CD8-positive, alpha-beta memory T cell (primary cell): Measurements from ENCODE around the gene FARS2. TPM values are rescaled to one million over a fixed set of nuclear protein-coding genes. Genes with fewer than 3 reads are reported as not detected.

Experiments used
- CTCF ChIA-PET: fragments of 350-600 bp; sonication (Branson Sonifier 250); formaldehyde crosslinking; loops from one replicate; lab custom pipeline; 2021; ENCODE audit warnings: antibody characterized with exemption; lab: Charles Lee
- POLR2A ChIA-PET: fragments of 350-600 bp; sonication (Branson Sonifier 250); formaldehyde crosslinking; loops from one replicate; lab custom pipeline; 2021; ENCODE audit warnings: antibody characterized with exemption; lab: Charles Lee
- DNase-seq, 5 donors: peaks; one replicate each; pipeline versions ENCODE4 v3.0.0 to v3.0.0-alpha.2; 2020 to 2022; ENCODE audit warnings: mixed read lengths in 1 of 5
- H3K27ac ChIP-seq: one replicate; pipeline ENCODE4 v1.7.0; 2013; ENCODE audit warnings: low read depth, mild to moderate bottlenecking, low read length, moderate library complexity
- H3K27me3 ChIP-seq: 2 replicates; pipeline ENCODE4 v1.7.0; 2013; ENCODE audit warnings: low read length, mild to moderate bottlenecking; ENCODE audit not compliant: insufficient read depth, poor library complexity, severe bottlenecking
- H3K36me3 ChIP-seq: 2 replicates; pipeline ENCODE4 v1.7.0; 2013; ENCODE audit warnings: mild to moderate bottlenecking, low read length, moderate library complexity; ENCODE audit not compliant: insufficient read depth
- H3K4me1 ChIP-seq: 2 replicates; pipeline ENCODE4 v1.7.0; 2013; ENCODE audit warnings: mild to moderate bottlenecking, low read length, moderate library complexity; ENCODE audit not compliant: insufficient read depth
- H3K4me3 ChIP-seq: 2 replicates; pipeline ENCODE4 v1.7.0; 2013; ENCODE audit warnings: mild to moderate bottlenecking, low read length
- H3K9me3 ChIP-seq: 2 replicates; pipeline ENCODE4 v1.7.0; 2013; ENCODE audit warnings: mild to moderate bottlenecking, low read length
- H3K27ac Mint-ChIP-seq, 8 donors: one replicate each; pipeline ENCODE4 v1.8.0; 2020 to 2021; ENCODE audit warnings: mixed read lengths in 8 of 8, mild to moderate bottlenecking in 6 of 8, inconsistent platforms in 3 of 8, moderate library complexity in 3 of 8
- H3K27me3 Mint-ChIP-seq, 2 donors: one replicate each; pipeline ENCODE4 v1.8.0; 2020 to 2021; ENCODE audit warnings: mixed read lengths in 2 of 2, mild to moderate bottlenecking in 1 of 2, moderate library complexity in 1 of 2
- H3K36me3 Mint-ChIP-seq, 3 donors: one replicate each; pipeline ENCODE4 v1.8.0; 2020 to 2021; ENCODE audit warnings: mixed read lengths in 3 of 3, inconsistent platforms in 1 of 3, mild to moderate bottlenecking in 1 of 3
- H3K4me1 Mint-ChIP-seq, 3 donors: one replicate each; pipeline ENCODE4 v1.8.0; 2020 to 2021; ENCODE audit warnings: mixed read lengths in 3 of 3, inconsistent platforms in 1 of 3, mild to moderate bottlenecking in 1 of 3
- H3K4me3 Mint-ChIP-seq, 7 donors: one replicate each; pipeline ENCODE4 v1.8.0; 2020 to 2021; ENCODE audit warnings: mixed read lengths in 7 of 7, mild to moderate bottlenecking in 6 of 7, moderate library complexity in 4 of 7, inconsistent platforms in 2 of 7
- H3K9me3 Mint-ChIP-seq, 5 donors: one replicate each; pipeline ENCODE4 v1.8.0; 2020 to 2022; ENCODE audit warnings: mixed read lengths in 5 of 5, mild to moderate bottlenecking in 3 of 5, moderate library complexity in 2 of 5, inconsistent platforms in 1 of 5
- polyA plus RNA-seq: library from polyadenylated mRNA; unstranded; fragments of 300-500 nt; fragmentation: Illumina TruSeq; gene quantifications from one replicate; pipeline ENCODE4 v1.2.3, GENCODE V29; 2021
- total RNA-seq, 2 experiments: library from RNA; stranded (reverse); gene quantifications; one replicate each; pipeline ENCODE4 v1.2.3, GENCODE V29; 2021

Gene FARS2
- total and polyA plus RNA-seq, 3 experiments from 2014 or later = 24.5 to 26.0 (median 24.9) TPM

GRCh38 chr6:5238336-5238735 lies 23.0 kb upstream of the FARS2 start:
- no peak overlapping the region for H3K27ac Mint-ChIP-seq
- no peak overlapping the region for H3K27ac ChIP-seq
- DNase-seq = no peak
- ChIA-PET CTCF (no interaction called here), POLR2A (no interaction called here)
- H3K4me1 ChIP-seq = no peaks in the 10 kb centered on the region
- H3K36me3 ChIP-seq = no peaks in the 10 kb centered on the region
- peaks cover 0 to 35% (median 2%) of the 10 kb centered on the region in 3 donors for H3K36me3 Mint-ChIP-seq
- no peak overlapping the region for H3K4me3 ChIP-seq
- H3K9me3 Mint-ChIP-seq = no peaks in the 10 kb centered on the region
- H3K9me3 ChIP-seq = no peaks in the 10 kb centered on the region
- H3K27me3 Mint-ChIP-seq = no peaks in the 10 kb centered on the region
- H3K4me3 Mint-ChIP-seq = no peak overlapping the region
- peaks cover 0 to 1% (median 0%) of the 10 kb centered on the region in 3 donors for H3K4me1 Mint-ChIP-seq
- no peaks in the 10 kb centered on the region for H3K27me3 ChIP-seq

- Histone ChIP-seq H3K36me3 (no peaks in the 10 kb centered on the region), H3K9me3 (no peaks in the 10 kb centered on the region), H3K4me1 (no peaks in the 10 kb centered on the region), H3K27me3 (no peaks in the 10 kb centered on the region), H3K4me3 (no peak overlapping the region), H3K27ac (no peak overlapping the region)
- Mint-ChIP-seq H3K27me3 (no peaks in the 10 kb centered on the region), H3K36me3 (peaks cover 0 to 30% (median 0%) of the 10 kb centered on the region in 3 donors), H3K27ac (no peak overlapping the region), H3K4me1 (peaks cover 0 to 1% (median 0%) of the 10 kb centered on the region in 3 donors), H3K9me3 (no peaks in the 10 kb centered on the region), H3K4me3 (no peak overlapping the region)
- DNase-seq = no peak
- POLR2A ChIA-PET = no interaction called here
- CTCF ChIA-PET = no interaction called here
Measured at GRCh38 chr6:5241252-5241651, 20.1 kb upstream of the FARS2 start.

GRCh38 chr6:5243069-5243468 lies 18.2 kb upstream of the FARS2 start:
- Histone ChIP-seq H3K4me1 (no peaks in the 10 kb centered on the region), H3K36me3 (no peaks in the 10 kb centered on the region), H3K4me3 (no peak overlapping the region), H3K27me3 (no peaks in the 10 kb centered on the region), H3K9me3 (no peaks in the 10 kb centered on the region), H3K27ac (no peak overlapping the region)
- Mint-ChIP-seq H3K4me3 (no peak overlapping the region), H3K27me3 (no peaks in the 10 kb centered on the region), H3K27ac (no peak overlapping the region), H3K36me3 (peaks cover 0 to 33% (median 0%) of the 10 kb centered on the region in 3 donors), H3K4me1 (peaks cover 0 to 4% (median 1%) of the 10 kb centered on the region in 3 donors), H3K9me3 (no peaks in the 10 kb centered on the region)
- DNase-seq = no peak
- ChIA-PET POLR2A (no interaction called here), CTCF (no interaction called here)

GRCh38 chr6:5246141-5247097 lies 14.9 kb upstream of the FARS2 start:
- H3K27ac Mint-ChIP-seq = no peak overlapping the region
- CTCF ChIA-PET = no interaction called here
- peaks cover 0 to 8% (median 0%) of the 10 kb centered on the region in 3 donors for H3K4me1 Mint-ChIP-seq
- no peaks in the 10 kb centered on the region for H3K36me3 ChIP-seq
- no peaks in the 10 kb centered on the region for H3K27me3 Mint-ChIP-seq
- H3K9me3 Mint-ChIP-seq = no peaks in the 10 kb centered on the region
- H3K27ac ChIP-seq = no peak overlapping the region
- no peak for DNase-seq
- H3K4me1 ChIP-seq = no peaks in the 10 kb centered on the region
- POLR2A ChIA-PET = no interaction called here
- no peak overlapping the region for H3K4me3 ChIP-seq
- no peak overlapping the region for H3K4me3 Mint-ChIP-seq
- no peaks in the 10 kb centered on the region for H3K9me3 ChIP-seq
- H3K36me3 Mint-ChIP-seq = peaks cover 4 to 18% (median 5%) of the 10 kb centered on the region in 3 donors
- H3K27me3 ChIP-seq = no peaks in the 10 kb centered on the region

GRCh38 chr6:5247201-5247600 lies 14.1 kb upstream of the FARS2 start:
- H3K4me3 Mint-ChIP-seq = no peak overlapping the region
- peaks cover 0 to 8% (median 0%) of the 10 kb centered on the region in 3 donors for H3K4me1 Mint-ChIP-seq
- H3K9me3 ChIP-seq = no peaks in the 10 kb centered on the region
- DNase-seq = no peak
- H3K27ac ChIP-seq = no peak overlapping the region
- H3K9me3 Mint-ChIP-seq = no peaks in the 10 kb centered on the region
- H3K36me3 ChIP-seq = no peaks in the 10 kb centered on the region
- no peaks in the 10 kb centered on the region for H3K27me3 ChIP-seq
- no peaks in the 10 kb centered on the region for H3K4me1 ChIP-seq
- POLR2A ChIA-PET = no interaction called here
- CTCF ChIA-PET = no interaction called here
- H3K27me3 Mint-ChIP-seq = no peaks in the 10 kb centered on the region
- no peak overlapping the region for H3K4me3 ChIP-seq
- no peak overlapping the region for H3K27ac Mint-ChIP-seq
- H3K36me3 Mint-ChIP-seq = peaks cover 4 to 13% (median 8%) of the 10 kb centered on the region in 3 donors

GRCh38 chr6:5248302-5249098 lies 12.8 kb upstream of the FARS2 start:
- Mint-ChIP-seq H3K27ac (no peak overlapping the region), H3K9me3 (no peaks in the 10 kb centered on the region), H3K36me3 (peaks cover 4 to 16% (median 14%) of the 10 kb centered on the region in 3 donors), H3K4me3 (no peak overlapping the region), H3K27me3 (no peaks in the 10 kb centered on the region), H3K4me1 (peaks cover 0 to 8% (median 0%) of the 10 kb centered on the region in 3 donors)
- no peak for DNase-seq
- Histone ChIP-seq H3K4me1 (no peaks in the 10 kb centered on the region), H3K27ac (no peak overlapping the region), H3K27me3 (no peaks in the 10 kb centered on the region), H3K9me3 (no peaks in the 10 kb centered on the region), H3K4me3 (no peak overlapping the region), H3K36me3 (no peaks in the 10 kb centered on the region)
- ChIA-PET CTCF (interaction anchor here (1.5 kb wide), 1 partner anchor 105 kb away, joined by 4 read pairs; no protein-coding TSS in a partner anchor), POLR2A (no interaction called here)

GRCh38 chr6:5249451-5250122 lies 11.7 kb upstream of the FARS2 start:
- Mint-ChIP-seq H3K4me1 (peaks cover 0 to 8% (median 0%) of the 10 kb centered on the region in 3 donors), H3K4me3 (no peak overlapping the region), H3K9me3 (no peaks in the 10 kb centered on the region), H3K27me3 (no peaks in the 10 kb centered on the region), H3K27ac (no peak overlapping the region), H3K36me3 (peaks cover 5 to 19% (median 15%) of the 10 kb centered on the region in 3 donors)
- no peaks in the 10 kb centered on the region for H3K4me1 ChIP-seq
- ChIA-PET POLR2A (no interaction called here), CTCF (no interaction called here)
- no peaks in the 10 kb centered on the region for H3K27me3 ChIP-seq
- DNase-seq = no peak
- H3K4me3 ChIP-seq = no peak overlapping the region
- no peaks in the 10 kb centered on the region for H3K36me3 ChIP-seq
- no peaks in the 10 kb centered on the region for H3K9me3 ChIP-seq
- H3K27ac ChIP-seq = no peak overlapping the region
